Thyroid gland (tissue), 4 donors: Measurements from ENCODE around the gene SPECC1. TPM values are rescaled to one million over a fixed set of nuclear protein-coding genes. Genes with fewer than 3 reads are reported as not detected.
A peak's percentile ranks its signal among the peaks of the same experiment; 100 is the strongest.
"Not testable (repeated sequence)": the region's sequence is repeated elsewhere in the genome, so short reads cannot be mapped to it uniquely, and the experiment has no call there.

Source experiments
- DNase-seq, 2 donors: peaks; one replicate each; pipeline ENCODE4 v3.0.0-alpha.2; 2019
- H3K27ac ChIP-seq, 3 donors: fragments of 200-600 bp; sonication (generic); 1 replicate in 2 of 3; 2 replicates in 1 of 3; pipeline ENCODE4 v1.5.1; 2016 to 2019; ENCODE audit warnings: mild to moderate bottlenecking in 1 of 3, moderate library complexity in 1 of 3
- H3K27me3 ChIP-seq: fragments of 200-600 bp; sonication (generic); one replicate; pipeline ENCODE4 v1.5.1; 2019
- H3K36me3 ChIP-seq, 2 donors: fragments of 200-600 bp; sonication (generic); one replicate each; pipeline ENCODE4 v1.5.1; 2016 to 2019
- H3K4me1 ChIP-seq, 2 donors: fragments of 200-600 bp; sonication (generic); one replicate each; pipeline ENCODE4 v1.5.1; 2017 to 2019
- H3K4me3 ChIP-seq, 3 donors: fragments of 200-600 bp; sonication (generic); replicated peaks in 1 of 3; 1 replicate in 2 of 3; 2 replicates in 1 of 3; pipeline ENCODE4 v1.5.1; 2016; ENCODE audit warnings: mild to moderate bottlenecking in 1 of 3
- H3K9me3 ChIP-seq: fragments of 200-600 bp; sonication (generic); one replicate; pipeline ENCODE4 v1.5.1; 2017
- POLR2A ChIP-seq, 2 donors: fragments of 450-650 bp; IDR thresholded peaks; one replicate each; pipeline ENCODE4 v1.6.1; 2017; ENCODE audit warnings: antibody characterized with exemption in 2 of 2, mild to moderate bottlenecking in 2 of 2, moderate library complexity in 1 of 2
- WGBS, 2 donors: methylation state at CpG; one replicate each; pipeline ENCODE4 v1.1.5; 2017; 5-methylcytosine and 5-hydroxymethylcytosine counted together
- intact Hi-C: fragments of 100-400 bp; cut with DNase I; formaldehyde crosslinking; loops from one replicate; pipeline ENCODE4 v1.15.1; 2023
- total RNA-seq, 4 donors: library from RNA; depleted of rRNA; stranded (reverse); fragments of >200 nt; gene quantifications; one replicate each; pipeline ENCODE4 v1.2.3, GENCODE V29; 2016
- TF ChIP-seq, protein P1 (sequence below), 6 experiments: fragments of 200-600 bp in 3 of 6; fragments of 450-650 bp in 3 of 6; sonication (generic) in 3 of 6; IDR thresholded peaks; one replicate each; pipeline ENCODE4 v1.5.1; 2016 to 2019; ENCODE audit warnings: antibody characterized with exemption in 6 of 6, mild to moderate bottlenecking in 2 of 6, inconsistent platforms in 1 of 6, moderate library complexity in 1 of 6

The SPECC1 gene
- total RNA-seq, 4 donors from 2014 or later = 19.8 to 41.5 (median 24.4) TPM

DNA sequence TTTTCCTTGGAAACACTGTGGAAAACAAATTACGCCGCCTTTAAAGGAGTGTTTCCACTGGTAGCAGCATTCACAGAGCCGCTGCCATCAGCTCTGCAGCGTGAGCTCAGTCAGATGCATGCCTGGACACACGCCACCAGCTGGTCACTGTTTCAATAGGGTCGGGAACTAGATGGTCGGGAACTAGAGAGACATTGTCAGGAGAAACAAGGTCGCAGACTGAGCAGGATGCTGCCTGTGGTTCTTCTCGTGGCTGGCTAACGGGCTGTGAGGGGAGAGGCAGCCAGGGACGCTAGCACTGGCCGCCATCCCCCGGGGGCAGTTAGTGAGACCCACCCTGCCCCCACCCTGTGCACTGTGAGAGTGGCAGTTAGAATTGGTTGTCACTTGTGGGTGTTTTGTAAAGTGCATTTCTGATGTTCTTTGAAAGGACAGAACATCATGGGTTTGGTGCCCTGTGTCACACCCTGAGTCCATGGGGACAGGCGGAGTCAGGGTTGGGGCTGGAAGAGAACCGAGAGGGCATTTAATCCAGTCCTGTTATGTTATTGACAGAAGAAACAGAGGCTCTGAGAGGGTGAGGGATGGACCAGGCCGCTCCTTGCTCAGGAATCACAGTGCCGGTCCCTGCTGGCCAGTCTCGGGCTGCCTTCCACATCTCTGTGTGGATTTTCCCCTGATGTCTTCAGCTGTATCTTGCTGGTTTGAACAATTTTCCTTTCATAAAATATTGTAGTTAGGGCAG, 86.3 kb downstream of the SPECC1 start:
- intact Hi-C loops = loop anchor here (10.0 kb wide), 1 partner anchor 81 kb away; no protein-coding TSS in a partner anchor
- H3K9me3 ChIP-seq = no peaks in the 10 kb centered on the region
- TF ChIP-seq, protein P1, sequence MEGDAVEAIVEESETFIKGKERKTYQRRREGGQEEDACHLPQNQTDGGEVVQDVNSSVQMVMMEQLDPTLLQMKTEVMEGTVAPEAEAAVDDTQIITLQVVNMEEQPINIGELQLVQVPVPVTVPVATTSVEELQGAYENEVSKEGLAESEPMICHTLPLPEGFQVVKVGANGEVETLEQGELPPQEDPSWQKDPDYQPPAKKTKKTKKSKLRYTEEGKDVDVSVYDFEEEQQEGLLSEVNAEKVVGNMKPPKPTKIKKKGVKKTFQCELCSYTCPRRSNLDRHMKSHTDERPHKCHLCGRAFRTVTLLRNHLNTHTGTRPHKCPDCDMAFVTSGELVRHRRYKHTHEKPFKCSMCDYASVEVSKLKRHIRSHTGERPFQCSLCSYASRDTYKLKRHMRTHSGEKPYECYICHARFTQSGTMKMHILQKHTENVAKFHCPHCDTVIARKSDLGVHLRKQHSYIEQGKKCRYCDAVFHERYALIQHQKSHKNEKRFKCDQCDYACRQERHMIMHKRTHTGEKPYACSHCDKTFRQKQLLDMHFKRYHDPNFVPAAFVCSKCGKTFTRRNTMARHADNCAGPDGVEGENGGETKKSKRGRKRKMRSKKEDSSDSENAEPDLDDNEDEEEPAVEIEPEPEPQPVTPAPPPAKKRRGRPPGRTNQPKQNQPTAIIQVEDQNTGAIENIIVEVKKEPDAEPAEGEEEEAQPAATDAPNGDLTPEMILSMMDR (IDR thresholded peaks at IDR 0.05) = peak in 4 of 6 experiments; percentile 7 to 38 (median 33)
- TF ChIP-seq POLR2A (IDR thresholded peaks at IDR 0.05) = no peak
- no peaks in the 10 kb centered on the region for H3K36me3 ChIP-seq
- no peak overlapping the region for H3K4me3 ChIP-seq
- DNase-seq = peak; percentile 50 to 70
- peaks cover 0 to 5% of the 10 kb centered on the region in 2 donors for H3K4me1 ChIP-seq
- 32 to 42% methylated on average over 18 of the region's 18 CpGs for WGBS, 2 donors
- H3K27ac ChIP-seq = peak overlapping the region; percentile 9 to 55 (median 16)
- no peaks in the 10 kb centered on the region for H3K27me3 ChIP-seq

DNA sequence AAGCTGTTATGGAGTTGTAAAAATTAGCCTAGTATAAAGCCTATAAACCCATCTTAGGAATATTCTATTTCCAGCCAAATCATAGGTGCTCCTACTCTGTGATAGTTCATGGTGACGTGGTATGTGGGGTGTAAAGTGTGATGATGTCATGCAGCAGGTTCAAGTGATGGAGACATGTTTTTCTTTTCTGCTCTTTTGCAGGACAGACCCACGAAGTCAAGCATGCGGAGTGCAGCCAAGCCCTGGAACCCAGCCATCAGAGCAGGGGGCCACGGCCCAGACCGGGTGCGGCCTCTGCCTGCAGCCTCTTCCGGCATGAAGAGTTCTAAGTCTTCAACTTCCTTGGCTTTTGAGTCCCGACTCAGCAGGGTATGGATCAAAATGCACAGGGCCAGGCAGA, 87.3 kb downstream of the SPECC1 start:
- Histone ChIP-seq H3K4me3 (no peak overlapping the region), H3K27ac (no peak overlapping the region), H3K9me3 (no peaks in the 10 kb centered on the region), H3K36me3 (no peaks in the 10 kb centered on the region), H3K4me1 (peaks cover 0 to 5% of the 10 kb centered on the region in 2 donors), H3K27me3 (no peaks in the 10 kb centered on the region)
- no peak for DNase-seq
- 23 to 38% methylated on average over 7 to 8 of the region's 8 CpGs for WGBS, 2 donors
- intact Hi-C loops = loop anchor here (10.0 kb wide), 1 partner anchor 82 kb away; no protein-coding TSS in a partner anchor
- no peak for TF ChIP-seq POLR2A (IDR thresholded peaks at IDR 0.05)
- TF ChIP-seq, protein P1 (IDR thresholded peaks at IDR 0.05) = no peak

DNA sequence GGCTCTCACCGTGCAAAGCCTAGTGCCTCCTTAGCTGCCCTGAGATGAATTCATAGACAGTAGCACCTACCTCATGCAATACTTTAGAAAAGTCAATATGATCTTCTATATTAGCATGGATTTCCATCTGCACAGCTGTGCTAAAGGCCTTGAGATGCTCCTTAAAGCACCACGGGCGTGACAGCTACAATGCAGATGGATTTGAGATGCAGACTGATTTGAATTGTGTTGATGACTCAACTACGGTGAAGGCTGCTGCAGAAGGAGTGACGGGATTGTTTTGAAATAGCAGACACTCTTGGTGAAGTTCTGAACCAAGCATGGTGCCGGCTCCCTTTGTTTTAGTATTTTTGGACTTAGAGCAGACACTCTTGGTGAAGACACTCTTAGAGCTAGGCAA, 88.2 kb downstream of the SPECC1 start:
- H3K4me1 ChIP-seq = no peaks in the 10 kb centered on the region
- 84 to 92% methylated on average over 6 of the region's 6 CpGs for WGBS, 2 donors
- H3K9me3 ChIP-seq = no peaks in the 10 kb centered on the region

GRCh38 chr17:20098314-20098713, 89.2 kb downstream of the SPECC1 start:
- Histone ChIP-seq H3K27me3 (no peaks in the 10 kb centered on the region), H3K9me3 (no peaks in the 10 kb centered on the region), H3K27ac (no peak overlapping the region), H3K36me3 (no peaks in the 10 kb centered on the region), H3K4me3 (no peak overlapping the region), H3K4me1 (no peaks in the 10 kb centered on the region)
- TF ChIP-seq POLR2A (IDR thresholded peaks at IDR 0.05) = no peak
- TF ChIP-seq, protein P1 (IDR thresholded peaks at IDR 0.05) = no peak
- WGBS, 2 donors = 77 to 89% methylated on average over 7 of the region's 7 CpGs
- intact Hi-C loops = loop anchor here (10.0 kb wide), 1 partner anchor 84 kb away; no protein-coding TSS in a partner anchor
- DNase-seq = no peak

More for the DNA sequence above, 88.2 kb downstream of the SPECC1 start:
- no peak for DNase-seq
- Histone ChIP-seq H3K27me3 (no peaks in the 10 kb centered on the region), H3K27ac (no peak overlapping the region), H3K36me3 (no peaks in the 10 kb centered on the region), H3K4me3 (no peak overlapping the region)
- TF ChIP-seq POLR2A (IDR thresholded peaks at IDR 0.05) = no peak
- TF ChIP-seq, protein P1 (IDR thresholded peaks at IDR 0.05) = no peak
- intact Hi-C loops = loop anchor here (10.0 kb wide), 1 partner anchor 83 kb away; no protein-coding TSS in a partner anchor

GRCh38 chr17:20100806-20101205, 91.6 kb downstream of the SPECC1 start:
- H3K9me3 ChIP-seq, H3K27ac ChIP-seq, H3K36me3 ChIP-seq, H3K27me3 ChIP-seq, H3K4me3 ChIP-seq, intact Hi-C loops, H3K4me1 ChIP-seq, DNase-seq: not testable (repeated sequence)
- 97 to 99% methylated on average over 3 of the region's 3 CpGs for WGBS, 2 donors
